HL-60/S4 (cell line): ENCODE data around the gene PRKN.

Experiments
- in situ Hi-C: fragments of 300-500 bp; cut with MboI; formaldehyde crosslinking; loops from 2 replicates; pipeline ENCODE4 v1.14.3; 2022; ENCODE audit warnings: low sequenced_read_pairs

The PRKN gene

GRCh38 chr6:162014069-162014811, 713.3 kb downstream of the PRKN start:
- in situ Hi-C loops: no loop called here

- in situ Hi-C loops: no loop called here
These were observed 722.2 kb downstream of the PRKN start for GRCh38 chr6:162005372-162005771.

GRCh38 chr6:161996783-161997182, 730.8 kb downstream of the PRKN start:
- in situ Hi-C loops: no loop called here

GRCh38 chr6:161985876-161986423, 741.6 kb downstream of the PRKN start:
- in situ Hi-C loops: no loop called here

GRCh38 chr6:161984713-161985112, 742.9 kb downstream of the PRKN start:
- in situ Hi-C loops: no loop called here

GRCh38 chr6:161976553-161976952, 751.0 kb downstream of the PRKN start:
- in situ Hi-C loops: no loop called here

- in situ Hi-C loops: no loop called here
These were observed 754.5 kb downstream of the PRKN start for GRCh38 chr6:161973064-161973463.

GRCh38 chr6:161971043-161971442, 756.5 kb downstream of the PRKN start:
- in situ Hi-C loops: no loop called here

GRCh38 chr6:161963634-161964234, 763.8 kb downstream of the PRKN start:
- in situ Hi-C loops: no loop called here

- in situ Hi-C loops: no loop called here
These were observed 764.4 kb downstream of the PRKN start for GRCh38 chr6:161963181-161963580.

- in situ Hi-C loops: no loop called here
These were observed 765.8 kb downstream of the PRKN start for GRCh38 chr6:161961796-161962195.

GRCh38 chr6:161961046-161961445, 766.5 kb downstream of the PRKN start:
- in situ Hi-C loops: no loop called here

GRCh38 chr6:161959072-161959471, 768.5 kb downstream of the PRKN start:
- in situ Hi-C loops: no loop called here

- in situ Hi-C loops: no loop called here
These were observed 771.5 kb downstream of the PRKN start for GRCh38 chr6:161956082-161956481.

GRCh38 chr6:161954699-161955276, 772.8 kb downstream of the PRKN start:
- in situ Hi-C loops: no loop called here

- in situ Hi-C loops: no loop called here
These were observed 773.5 kb downstream of the PRKN start for GRCh38 chr6:161954077-161954476.

GRCh38 chr6:161951126-161951525, 776.4 kb downstream of the PRKN start:
- in situ Hi-C loops: no loop called here

- in situ Hi-C loops: no loop called here
These were observed 778.0 kb downstream of the PRKN start for GRCh38 chr6:161949531-161949930.

GRCh38 chr6:161948462-161948861, 779.1 kb downstream of the PRKN start:
- in situ Hi-C loops: no loop called here

GRCh38 chr6:161947371-161947770, 780.2 kb downstream of the PRKN start:
- in situ Hi-C loops: no loop called here

- in situ Hi-C loops: no loop called here
These were observed 781.1 kb downstream of the PRKN start for GRCh38 chr6:161946461-161946860.

- in situ Hi-C loops: no loop called here
These were observed 784.0 kb downstream of the PRKN start for GRCh38 chr6:161943561-161943960.
